GM12878 (cell line): ENCODE data around the gene TMEM138. TPM values are rescaled to one million over a fixed set of nuclear protein-coding genes. Genes with fewer than 3 reads are reported as not detected.

Source experiments
- polyA plus RNA-seq, 11 experiments: library from polyadenylated mRNA; depleted of rRNA in 4 of 11; unstranded in 6 of 11; stranded (reverse) in 5 of 11; fragments of >200 nt; fragmentation: Nextera tagmentation in 4 of 11; fragmentation: Illumina TruSeq in 1 of 11; extraction: Ambion mirVana in 4 of 11; extraction: Trizol in 1 of 11; gene quantifications; 1 replicate in 1 of 11; 2 replicates in 10 of 11; pipeline versions ENCODE4 v1.2.1 to v1.2.3, GENCODE V29; 2011 to 2016; ENCODE audit warnings: inconsistent platforms in 2 of 11, missing spikeins in 2 of 11, low read depth in 1 of 11
- total RNA-seq, 4 experiments: library from RNA; depleted of rRNA in 3 of 4; stranded (reverse); fragments of >200 nt in 3 of 4; fragmentation: Illumina TruSeq in 1 of 4; extraction: Trizol in 1 of 4; gene quantifications; 2 replicates each; pipeline versions ENCODE4 v1.2.1 to v1.2.3, GENCODE V29; 2013 to 2021
- TF ChIP-seq, protein P1 (sequence below): fragments of 450-650 bp; IDR thresholded peaks from 2 replicates; pipeline ENCODE4 v1.6.1; 2016; ENCODE audit warnings: mild to moderate bottlenecking
- TF ChIP-seq, protein P2 (sequence below), 3 experiments: IDR thresholded peaks in 2 of 3; conservative IDR thresholded peaks in 1 of 3; 2 replicates each; pipeline ENCODE4 v1.5.1; 2011; ENCODE audit warnings: low read depth in 3 of 3, low read length in 3 of 3, mild to moderate bottlenecking in 3 of 3, control low read depth in 2 of 3, moderate library complexity in 2 of 3, inconsistent platforms in 1 of 3, mixed read lengths in 1 of 3; ENCODE audit not compliant: control insufficient read depth in 2 of 3, insufficient read depth in 1 of 3; ENCODE audit errors: extremely low read depth in 1 of 3
- TF ChIP-seq, protein P3 (sequence below): fragments of 450-650 bp; formaldehyde crosslinking; IDR thresholded peaks from 2 replicates; pipeline ENCODE4 v1.5.0; 2022; ENCODE audit warnings: mild to moderate bottlenecking, missing genetic modification characterization

The TMEM138 gene
- total and polyA plus RNA-seq, 10 of the 15 experiments (the other 5 are each of a cell fraction or from before 2014, with no cell fraction given): 28.5 to 116 (median 73.4) TPM

DNA sequence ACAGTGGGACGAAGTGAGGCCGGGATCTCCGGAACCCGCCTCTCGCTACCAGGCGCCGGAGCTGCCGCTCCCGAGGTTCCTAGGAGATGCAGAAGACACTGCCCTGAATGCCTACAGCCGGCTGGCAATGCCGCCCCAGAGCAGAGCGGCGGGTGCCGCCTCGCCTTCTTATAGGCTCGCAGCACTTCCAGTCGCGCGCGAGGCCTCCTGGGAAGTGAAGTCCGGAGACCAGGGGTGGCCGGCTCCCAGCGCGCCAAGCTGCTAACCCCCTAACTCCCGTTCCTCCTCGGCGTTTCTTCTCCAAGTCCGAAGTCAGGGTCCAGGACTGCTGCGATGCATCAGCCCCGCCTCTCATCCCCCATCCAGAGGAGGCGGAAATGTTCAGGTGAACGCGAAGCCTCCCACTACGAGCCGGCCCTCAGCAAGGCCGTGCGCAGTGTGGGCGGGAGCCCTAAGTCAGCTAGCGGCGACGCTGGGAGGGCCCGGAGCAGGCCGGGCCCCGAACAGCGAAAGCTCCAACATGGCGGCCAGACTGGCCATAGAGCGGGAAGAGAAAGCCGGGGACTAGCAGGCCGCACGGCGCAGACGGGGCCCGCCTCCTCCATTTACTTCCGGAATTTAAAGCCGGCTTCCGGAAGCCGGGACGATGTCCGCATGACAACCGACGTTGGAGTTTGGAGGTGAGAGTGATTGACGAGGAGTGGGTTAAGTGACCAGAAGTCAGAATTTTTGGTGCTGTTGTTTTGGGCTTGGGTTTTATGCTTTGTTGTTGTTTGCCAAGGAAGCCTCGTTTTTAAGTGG is at the start of gene TMEM138, which contains the start of gene CYB561A3 (continued):
- TF ChIP-seq, protein P1, sequence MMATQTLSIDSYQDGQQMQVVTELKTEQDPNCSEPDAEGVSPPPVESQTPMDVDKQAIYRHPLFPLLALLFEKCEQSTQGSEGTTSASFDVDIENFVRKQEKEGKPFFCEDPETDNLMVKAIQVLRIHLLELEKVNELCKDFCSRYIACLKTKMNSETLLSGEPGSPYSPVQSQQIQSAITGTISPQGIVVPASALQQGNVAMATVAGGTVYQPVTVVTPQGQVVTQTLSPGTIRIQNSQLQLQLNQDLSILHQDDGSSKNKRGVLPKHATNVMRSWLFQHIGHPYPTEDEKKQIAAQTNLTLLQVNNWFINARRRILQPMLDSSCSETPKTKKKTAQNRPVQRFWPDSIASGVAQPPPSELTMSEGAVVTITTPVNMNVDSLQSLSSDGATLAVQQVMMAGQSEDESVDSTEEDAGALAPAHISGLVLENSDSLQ: peak; percentile 93
- TF ChIP-seq, protein P2, sequence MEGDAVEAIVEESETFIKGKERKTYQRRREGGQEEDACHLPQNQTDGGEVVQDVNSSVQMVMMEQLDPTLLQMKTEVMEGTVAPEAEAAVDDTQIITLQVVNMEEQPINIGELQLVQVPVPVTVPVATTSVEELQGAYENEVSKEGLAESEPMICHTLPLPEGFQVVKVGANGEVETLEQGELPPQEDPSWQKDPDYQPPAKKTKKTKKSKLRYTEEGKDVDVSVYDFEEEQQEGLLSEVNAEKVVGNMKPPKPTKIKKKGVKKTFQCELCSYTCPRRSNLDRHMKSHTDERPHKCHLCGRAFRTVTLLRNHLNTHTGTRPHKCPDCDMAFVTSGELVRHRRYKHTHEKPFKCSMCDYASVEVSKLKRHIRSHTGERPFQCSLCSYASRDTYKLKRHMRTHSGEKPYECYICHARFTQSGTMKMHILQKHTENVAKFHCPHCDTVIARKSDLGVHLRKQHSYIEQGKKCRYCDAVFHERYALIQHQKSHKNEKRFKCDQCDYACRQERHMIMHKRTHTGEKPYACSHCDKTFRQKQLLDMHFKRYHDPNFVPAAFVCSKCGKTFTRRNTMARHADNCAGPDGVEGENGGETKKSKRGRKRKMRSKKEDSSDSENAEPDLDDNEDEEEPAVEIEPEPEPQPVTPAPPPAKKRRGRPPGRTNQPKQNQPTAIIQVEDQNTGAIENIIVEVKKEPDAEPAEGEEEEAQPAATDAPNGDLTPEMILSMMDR (IDR thresholded peaks at IDR 0.05 in 2 of 3, conservative IDR thresholded peaks at IDR 0.05 in 1 of 3; ENCODE audit: control insufficient read depth in 2 of 3, extremely low read depth in 1 of 3, insufficient read depth in 1 of 3, low read depth in 3 of 3, low read length in 3 of 3): no peak
- TF ChIP-seq, protein P3, sequence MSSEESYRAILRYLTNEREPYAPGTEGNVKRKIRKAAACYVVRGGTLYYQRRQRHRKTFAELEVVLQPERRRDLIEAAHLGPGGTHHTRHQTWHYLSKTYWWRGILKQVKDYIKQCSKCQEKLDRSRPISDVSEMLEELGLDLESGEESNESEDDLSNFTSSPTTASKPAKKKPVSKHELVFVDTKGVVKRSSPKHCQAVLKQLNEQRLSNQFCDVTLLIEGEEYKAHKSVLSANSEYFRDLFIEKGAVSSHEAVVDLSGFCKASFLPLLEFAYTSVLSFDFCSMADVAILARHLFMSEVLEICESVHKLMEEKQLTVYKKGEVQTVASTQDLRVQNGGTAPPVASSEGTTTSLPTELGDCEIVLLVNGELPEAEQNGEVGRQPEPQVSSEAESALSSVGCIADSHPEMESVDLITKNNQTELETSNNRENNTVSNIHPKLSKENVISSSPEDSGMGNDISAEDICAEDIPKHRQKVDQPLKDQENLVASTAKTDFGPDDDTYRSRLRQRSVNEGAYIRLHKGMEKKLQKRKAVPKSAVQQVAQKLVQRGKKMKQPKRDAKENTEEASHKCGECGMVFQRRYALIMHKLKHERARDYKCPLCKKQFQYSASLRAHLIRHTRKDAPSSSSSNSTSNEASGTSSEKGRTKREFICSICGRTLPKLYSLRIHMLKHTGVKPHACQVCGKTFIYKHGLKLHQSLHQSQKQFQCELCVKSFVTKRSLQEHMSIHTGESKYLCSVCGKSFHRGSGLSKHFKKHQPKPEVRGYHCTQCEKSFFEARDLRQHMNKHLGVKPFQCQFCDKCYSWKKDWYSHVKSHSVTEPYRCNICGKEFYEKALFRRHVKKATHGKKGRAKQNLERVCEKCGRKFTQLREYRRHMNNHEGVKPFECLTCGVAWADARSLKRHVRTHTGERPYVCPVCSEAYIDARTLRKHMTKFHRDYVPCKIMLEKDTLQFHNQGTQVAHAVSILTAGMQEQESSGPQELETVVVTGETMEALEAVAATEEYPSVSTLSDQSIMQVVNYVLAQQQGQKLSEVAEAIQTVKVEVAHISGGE (CRISPR knock-in tag): peak; percentile 42; the same call in 1 of the 2 replicates
